ENCODE data around the gene PEX5L. TPM values are rescaled to one million over a fixed set of nuclear protein-coding genes. Genes with fewer than 3 reads are reported as not detected.

The PEX5L gene
- total and polyA plus RNA-seq, 2 donors (not counting 1 experiment from before 2014, with no cell fraction given) = not detected

DNA sequence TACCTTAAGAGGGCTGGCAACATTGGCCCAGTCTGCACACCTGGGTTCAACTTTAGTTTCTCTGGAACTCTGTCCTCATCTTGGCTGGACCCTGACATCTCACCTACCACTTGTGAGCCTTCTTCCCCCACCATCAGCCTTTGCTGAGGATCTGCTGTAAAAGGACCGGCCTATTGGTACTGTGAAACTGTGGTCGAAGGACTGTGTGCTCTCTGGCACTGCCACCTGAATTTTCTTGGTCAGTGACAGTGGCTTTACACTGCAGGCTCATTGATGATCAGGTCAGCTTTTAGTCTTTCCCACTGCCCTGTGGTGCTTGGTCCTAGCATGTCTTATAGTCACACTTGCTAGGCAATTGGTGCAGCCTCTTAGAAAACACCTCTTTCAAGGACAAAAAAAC, 86.9 kb downstream of the PEX5L start:
- no peak overlapping the region for H3K4me3 ChIP-seq (ENCODE audit: control extremely low read depth in 1 of 5, extremely low read depth in 1 of 5, insufficient read depth in 1 of 5, low read depth in 2 of 5, low read length in 4 of 5)
- no peak overlapping the region for H2AFZ ChIP-seq (ENCODE audit: insufficient read depth, low read depth, low read length, poor library complexity, severe bottlenecking)
- DNase-seq (no peak), ATAC-seq (ENCODE audit: low read depth) (no peak)
- no peaks in the 10 kb centered on the region for H3K4me1 Mint-ChIP-seq
- H3K9me3 ChIP-seq (ENCODE audit: control extremely low read depth in 1 of 3, control insufficient read depth in 2 of 3, insufficient read depth in 1 of 3, low read length in 2 of 3) = peaks cover 0 to 4% (median 2%) of the 10 kb centered on the region in 3 donors
- no peak overlapping the region for H3K9ac ChIP-seq (ENCODE audit: low read length)
- no peak overlapping the region for H3K4me3 Mint-ChIP-seq
- H3K36me3 ChIP-seq (replicated peaks in 1 of 2; ENCODE audit: control extremely low read depth in 1 of 2, control insufficient read depth in 1 of 2, extremely low read depth in 1 of 2, insufficient read depth in 2 of 2, low read length in 1 of 2) = no peaks in the 10 kb centered on the region
- no peak overlapping the region for H3K27ac Mint-ChIP-seq
- no peak overlapping the region for H3K27ac ChIP-seq (ENCODE audit: low read length in 2 of 2)
- no peaks in the 10 kb centered on the region for H3K9me3 Mint-ChIP-seq (ENCODE audit: insufficient read depth)
- 69% methylated on average over 2 of the region's 2 CpGs for WGBS (ENCODE audit: insufficient coverage)
- ChIA-PET POLR2A (no interaction called here), CTCF (no interaction called here)
- no peak overlapping the region for H3K4me2 ChIP-seq (replicated peaks; ENCODE audit: low read depth, low read length, poor library complexity, severe bottlenecking)
- peaks cover 0 to 8% (median 0%) of the 10 kb centered on the region in 4 experiments for H3K27me3 ChIP-seq (replicated peaks in 1 of 4; ENCODE audit: control extremely low read depth in 1 of 4, control insufficient read depth in 3 of 4, insufficient read depth in 4 of 4, low read length in 3 of 4)
- intact Hi-C loops (cut with micrococcal nuclease) = no loop called here
- TF ChIP-seq EZH2 (IDR thresholded peaks at IDR 0.05; ENCODE audit: borderline replicate concordance, insufficient read depth, low read depth, low read length, poor library complexity, severe bottlenecking) = no peak
- TF ChIP-seq, protein P1, sequence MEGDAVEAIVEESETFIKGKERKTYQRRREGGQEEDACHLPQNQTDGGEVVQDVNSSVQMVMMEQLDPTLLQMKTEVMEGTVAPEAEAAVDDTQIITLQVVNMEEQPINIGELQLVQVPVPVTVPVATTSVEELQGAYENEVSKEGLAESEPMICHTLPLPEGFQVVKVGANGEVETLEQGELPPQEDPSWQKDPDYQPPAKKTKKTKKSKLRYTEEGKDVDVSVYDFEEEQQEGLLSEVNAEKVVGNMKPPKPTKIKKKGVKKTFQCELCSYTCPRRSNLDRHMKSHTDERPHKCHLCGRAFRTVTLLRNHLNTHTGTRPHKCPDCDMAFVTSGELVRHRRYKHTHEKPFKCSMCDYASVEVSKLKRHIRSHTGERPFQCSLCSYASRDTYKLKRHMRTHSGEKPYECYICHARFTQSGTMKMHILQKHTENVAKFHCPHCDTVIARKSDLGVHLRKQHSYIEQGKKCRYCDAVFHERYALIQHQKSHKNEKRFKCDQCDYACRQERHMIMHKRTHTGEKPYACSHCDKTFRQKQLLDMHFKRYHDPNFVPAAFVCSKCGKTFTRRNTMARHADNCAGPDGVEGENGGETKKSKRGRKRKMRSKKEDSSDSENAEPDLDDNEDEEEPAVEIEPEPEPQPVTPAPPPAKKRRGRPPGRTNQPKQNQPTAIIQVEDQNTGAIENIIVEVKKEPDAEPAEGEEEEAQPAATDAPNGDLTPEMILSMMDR (IDR thresholded peaks at IDR 0.05) = no peak
- no peaks in the 10 kb centered on the region for H4K20me1 ChIP-seq (ENCODE audit: control insufficient read depth, insufficient read depth, low read length, poor library complexity, severe bottlenecking)
- H3K27me3 Mint-ChIP-seq = peaks cover 60% of the 10 kb centered on the region
- H3K79me2 ChIP-seq (ENCODE audit: control insufficient read depth, insufficient read depth, low read length) = no peaks in the 10 kb centered on the region
- no peaks in the 10 kb centered on the region for H3K4me1 ChIP-seq (ENCODE audit: control insufficient read depth in 2 of 2, insufficient read depth in 2 of 2, low read length in 2 of 2)

DNA sequence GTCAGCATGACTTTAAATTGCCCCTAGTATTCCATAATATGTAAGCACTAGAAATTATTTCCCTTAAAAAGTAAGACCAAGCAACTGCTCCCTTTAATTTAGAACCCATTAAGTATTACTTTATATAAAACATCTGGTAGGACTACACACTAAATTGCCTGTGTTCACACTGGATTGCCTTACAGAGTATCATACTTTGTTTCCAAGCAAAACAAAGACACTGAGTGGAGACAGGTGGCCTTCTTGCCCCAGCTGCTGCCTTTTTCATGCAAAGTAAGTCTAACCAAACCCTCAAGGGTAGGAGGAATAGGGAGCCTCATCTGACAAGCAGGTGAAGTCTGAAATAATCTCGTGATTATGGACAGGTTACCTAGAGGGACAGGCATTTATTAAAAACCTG, 87.3 kb downstream of the PEX5L start:
- H2AFZ ChIP-seq (ENCODE audit: insufficient read depth, low read depth, low read length, poor library complexity, severe bottlenecking) = no peak overlapping the region
- H3K4me1 ChIP-seq (ENCODE audit: control insufficient read depth in 2 of 2, insufficient read depth in 2 of 2, low read length in 2 of 2) = no peaks in the 10 kb centered on the region
- no peaks in the 10 kb centered on the region for H3K36me3 ChIP-seq (replicated peaks in 1 of 2; ENCODE audit: control extremely low read depth in 1 of 2, control insufficient read depth in 1 of 2, extremely low read depth in 1 of 2, insufficient read depth in 2 of 2, low read length in 1 of 2)
- intact Hi-C loops (cut with micrococcal nuclease) = no loop called here
- no peaks in the 10 kb centered on the region for H4K20me1 ChIP-seq (ENCODE audit: control insufficient read depth, insufficient read depth, low read length, poor library complexity, severe bottlenecking)
- 0% methylated on average over 1 of the region's 1 CpG for WGBS (ENCODE audit: insufficient coverage)
- Mint-ChIP-seq H3K27me3 (peaks cover 60% of the 10 kb centered on the region), H3K27ac (no peak overlapping the region), H3K4me3 (no peak overlapping the region), H3K9me3 (ENCODE audit: insufficient read depth) (no peaks in the 10 kb centered on the region), H3K4me1 (no peaks in the 10 kb centered on the region)
- H3K27me3 ChIP-seq (replicated peaks in 1 of 4; ENCODE audit: control extremely low read depth in 1 of 4, control insufficient read depth in 3 of 4, insufficient read depth in 4 of 4, low read length in 3 of 4) = peaks cover 0 to 8% (median 0%) of the 10 kb centered on the region in 4 experiments
- ChIA-PET CTCF (no interaction called here), POLR2A (no interaction called here)
- no peak overlapping the region for H3K9ac ChIP-seq (ENCODE audit: low read length)
- ATAC-seq (ENCODE audit: low read depth) (no peak), DNase-seq (no peak)
- H3K27ac ChIP-seq (ENCODE audit: low read length in 2 of 2) = no peak overlapping the region
- H3K79me2 ChIP-seq (ENCODE audit: control insufficient read depth, insufficient read depth, low read length) = no peaks in the 10 kb centered on the region
- TF ChIP-seq, protein P1 (IDR thresholded peaks at IDR 0.05) = no peak
- TF ChIP-seq EZH2 (IDR thresholded peaks at IDR 0.05; ENCODE audit: borderline replicate concordance, insufficient read depth, low read depth, low read length, poor library complexity, severe bottlenecking) = no peak
- no peak overlapping the region for H3K4me3 ChIP-seq (ENCODE audit: control extremely low read depth in 1 of 5, extremely low read depth in 1 of 5, insufficient read depth in 1 of 5, low read depth in 2 of 5, low read length in 4 of 5)
- H3K4me2 ChIP-seq (replicated peaks; ENCODE audit: low read depth, low read length, poor library complexity, severe bottlenecking) = no peak overlapping the region
- peaks cover 0 to 2% (median 2%) of the 10 kb centered on the region in 3 donors for H3K9me3 ChIP-seq (ENCODE audit: control extremely low read depth in 1 of 3, control insufficient read depth in 2 of 3, insufficient read depth in 1 of 3, low read length in 2 of 3)
